ENCODE results near the gene PNLDC1. TPM values are rescaled to one million over a fixed set of nuclear protein-coding genes. Genes with fewer than 3 reads are reported as not detected.

Gene PNLDC1
- total and polyA plus RNA-seq, 9 of the 15 experiments (the other 6 are each of a cell fraction or from before 2014, with no cell fraction given) = 0.12 TPM; not detected in 8

DNA sequence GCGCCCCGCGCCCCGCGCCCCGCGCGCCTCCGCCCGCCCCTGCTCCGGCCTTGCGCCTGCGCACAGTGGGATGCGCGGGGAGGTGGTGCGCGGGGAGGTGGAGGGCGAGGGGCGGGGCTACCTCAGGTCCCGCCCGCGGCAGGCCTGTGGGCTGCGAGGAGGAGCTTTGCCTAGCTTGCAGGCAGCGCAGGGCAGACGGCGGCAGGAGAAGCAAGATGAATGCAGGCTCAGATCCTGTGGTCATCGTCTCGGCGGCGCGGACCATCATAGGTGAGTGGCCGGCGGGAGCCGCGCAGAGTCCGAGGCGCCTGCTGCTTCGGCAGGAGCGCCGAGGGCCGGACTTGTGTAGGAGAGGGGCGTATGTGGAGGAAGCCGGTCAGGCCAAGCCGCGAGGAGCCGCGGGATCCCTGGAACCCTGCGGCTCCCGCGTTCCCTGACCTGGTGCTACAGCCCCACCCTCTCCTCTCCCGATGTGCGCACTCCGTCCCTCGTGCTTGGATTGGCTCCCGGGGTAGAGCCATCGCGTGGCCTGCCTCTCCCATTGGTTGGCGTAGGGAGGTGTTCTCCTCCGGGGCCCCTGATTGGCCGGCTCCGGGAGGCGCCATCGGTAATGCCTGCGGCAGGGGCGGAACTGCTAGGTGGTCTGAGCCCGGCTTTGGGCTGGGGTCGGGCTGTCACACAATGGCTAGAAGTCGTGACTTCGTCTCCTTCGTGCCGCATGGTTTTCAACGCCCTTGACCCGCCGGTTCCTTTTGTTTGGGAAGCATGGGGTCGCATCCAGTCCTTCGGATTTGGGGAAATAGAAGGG, 38.0 kb upstream of the PNLDC1 start, which contains the start of gene ACAT2 (continued):
- peak; percentile 98 for TF ChIP-seq MBD2 (IDR thresholded peaks at IDR 0.05; ENCODE audit: borderline replicate concordance, low read depth)
- TF ChIP-seq, protein P1, sequence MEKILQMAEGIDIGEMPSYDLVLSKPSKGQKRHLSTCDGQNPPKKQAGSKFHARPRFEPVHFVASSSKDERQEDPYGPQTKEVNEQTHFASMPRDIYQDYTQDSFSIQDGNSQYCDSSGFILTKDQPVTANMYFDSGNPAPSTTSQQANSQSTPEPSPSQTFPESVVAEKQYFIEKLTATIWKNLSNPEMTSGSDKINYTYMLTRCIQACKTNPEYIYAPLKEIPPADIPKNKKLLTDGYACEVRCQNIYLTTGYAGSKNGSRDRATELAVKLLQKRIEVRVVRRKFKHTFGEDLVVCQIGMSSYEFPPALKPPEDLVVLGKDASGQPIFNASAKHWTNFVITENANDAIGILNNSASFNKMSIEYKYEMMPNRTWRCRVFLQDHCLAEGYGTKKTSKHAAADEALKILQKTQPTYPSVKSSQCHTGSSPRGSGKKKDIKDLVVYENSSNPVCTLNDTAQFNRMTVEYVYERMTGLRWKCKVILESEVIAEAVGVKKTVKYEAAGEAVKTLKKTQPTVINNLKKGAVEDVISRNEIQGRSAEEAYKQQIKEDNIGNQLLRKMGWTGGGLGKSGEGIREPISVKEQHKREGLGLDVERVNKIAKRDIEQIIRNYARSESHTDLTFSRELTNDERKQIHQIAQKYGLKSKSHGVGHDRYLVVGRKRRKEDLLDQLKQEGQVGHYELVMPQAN (IDR thresholded peaks at IDR 0.05; ENCODE audit: borderline replicate concordance) = peak; percentile 66
- TF ChIP-seq RFX7 (CRISPR knock-in tag; IDR thresholded peaks at IDR 0.05) = no peak
- TF ChIP-seq PTBP1 (IDR thresholded peaks at IDR 0.05; ENCODE audit: low read depth, low read length) = no peak
- no peak for TF ChIP-seq KHSRP (IDR thresholded peaks at IDR 0.05)
- TF ChIP-seq PHF8 (IDR thresholded peaks at IDR 0.05; ENCODE audit: borderline replicate concordance, low read length) = peak; percentile 96
- no peak for TF ChIP-seq RNF2 (IDR thresholded peaks at IDR 0.05)
- no peak for TF ChIP-seq ZNF165 (CRISPR knock-in tag; IDR thresholded peaks at IDR 0.05; ENCODE audit: borderline replicate concordance)
- TF ChIP-seq ZNF174 (CRISPR knock-in tag; IDR thresholded peaks at IDR 0.05) = no peak
- no peak; the same call in 1 of the 2 replicates for TF ChIP-seq TEAD4 (IDR thresholded peaks at IDR 0.05; ENCODE audit: low read length)
- no peak for TF ChIP-seq TEAD4 (CRISPR knock-in tag; IDR thresholded peaks at IDR 0.05; ENCODE audit: borderline replicate concordance)
- TF ChIP-seq, protein P2, sequence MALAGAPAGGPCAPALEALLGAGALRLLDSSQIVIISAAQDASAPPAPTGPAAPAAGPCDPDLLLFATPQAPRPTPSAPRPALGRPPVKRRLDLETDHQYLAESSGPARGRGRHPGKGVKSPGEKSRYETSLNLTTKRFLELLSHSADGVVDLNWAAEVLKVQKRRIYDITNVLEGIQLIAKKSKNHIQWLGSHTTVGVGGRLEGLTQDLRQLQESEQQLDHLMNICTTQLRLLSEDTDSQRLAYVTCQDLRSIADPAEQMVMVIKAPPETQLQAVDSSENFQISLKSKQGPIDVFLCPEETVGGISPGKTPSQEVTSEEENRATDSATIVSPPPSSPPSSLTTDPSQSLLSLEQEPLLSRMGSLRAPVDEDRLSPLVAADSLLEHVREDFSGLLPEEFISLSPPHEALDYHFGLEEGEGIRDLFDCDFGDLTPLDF (CRISPR knock-in tag; IDR thresholded peaks at IDR 0.05) = peak; percentile 46; the same call in 1 of the 2 replicates
- no peak for TF ChIP-seq ZFP36 (IDR thresholded peaks at IDR 0.05; ENCODE audit: low read depth, low read length, partially characterized antibody)
- no peak for TF ChIP-seq NR2C2 (CRISPR knock-in tag; IDR thresholded peaks at IDR 0.05)
- TF ChIP-seq NR2C2 (tag; IDR thresholded peaks at IDR 0.05) = peak; percentile 40
- peak; percentile 94 for TF ChIP-seq POLR2A (conservative IDR thresholded peaks at IDR 0.05)
- peak; percentile 63; the same call in 1 of the 2 replicates for TF ChIP-seq TAF7 (tag; IDR thresholded peaks at IDR 0.05)
- TF ChIP-seq ARID1B (IDR thresholded peaks at IDR 0.05) = no peak; the same call in 1 of the 2 replicates
- no peak for TF ChIP-seq ZNF124 (CRISPR knock-in tag; IDR thresholded peaks at IDR 0.05)
- no peak for TF ChIP-seq NFATC3 (IDR thresholded peaks at IDR 0.05)
- no peak; the same call in 1 of the 2 replicates for TF ChIP-seq HCFC1 (IDR thresholded peaks at IDR 0.05; ENCODE audit: low read depth, low read length)
- no peak for TF ChIP-seq MAFG (tag; conservative IDR thresholded peaks at IDR 0.05)
- TF ChIP-seq, protein P3, sequence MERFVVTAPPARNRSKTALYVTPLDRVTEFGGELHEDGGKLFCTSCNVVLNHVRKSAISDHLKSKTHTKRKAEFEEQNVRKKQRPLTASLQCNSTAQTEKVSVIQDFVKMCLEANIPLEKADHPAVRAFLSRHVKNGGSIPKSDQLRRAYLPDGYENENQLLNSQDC (CRISPR knock-in tag; IDR thresholded peaks at IDR 0.05) = no peak
- TF ChIP-seq, protein P4, sequence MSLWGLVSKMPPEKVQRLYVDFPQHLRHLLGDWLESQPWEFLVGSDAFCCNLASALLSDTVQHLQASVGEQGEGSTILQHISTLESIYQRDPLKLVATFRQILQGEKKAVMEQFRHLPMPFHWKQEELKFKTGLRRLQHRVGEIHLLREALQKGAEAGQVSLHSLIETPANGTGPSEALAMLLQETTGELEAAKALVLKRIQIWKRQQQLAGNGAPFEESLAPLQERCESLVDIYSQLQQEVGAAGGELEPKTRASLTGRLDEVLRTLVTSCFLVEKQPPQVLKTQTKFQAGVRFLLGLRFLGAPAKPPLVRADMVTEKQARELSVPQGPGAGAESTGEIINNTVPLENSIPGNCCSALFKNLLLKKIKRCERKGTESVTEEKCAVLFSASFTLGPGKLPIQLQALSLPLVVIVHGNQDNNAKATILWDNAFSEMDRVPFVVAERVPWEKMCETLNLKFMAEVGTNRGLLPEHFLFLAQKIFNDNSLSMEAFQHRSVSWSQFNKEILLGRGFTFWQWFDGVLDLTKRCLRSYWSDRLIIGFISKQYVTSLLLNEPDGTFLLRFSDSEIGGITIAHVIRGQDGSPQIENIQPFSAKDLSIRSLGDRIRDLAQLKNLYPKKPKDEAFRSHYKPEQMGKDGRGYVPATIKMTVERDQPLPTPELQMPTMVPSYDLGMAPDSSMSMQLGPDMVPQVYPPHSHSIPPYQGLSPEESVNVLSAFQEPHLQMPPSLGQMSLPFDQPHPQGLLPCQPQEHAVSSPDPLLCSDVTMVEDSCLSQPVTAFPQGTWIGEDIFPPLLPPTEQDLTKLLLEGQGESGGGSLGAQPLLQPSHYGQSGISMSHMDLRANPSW (CRISPR knock-in tag; IDR thresholded peaks at IDR 0.05) = peak; percentile 46; the same call in 1 of the 2 replicates
- no peak for TF ChIP-seq KLF6 (CRISPR knock-in tag; IDR thresholded peaks at IDR 0.05; ENCODE audit: borderline replicate concordance)
